ENCODE results near the gene KDM4C.

Gene KDM4C

DNA sequence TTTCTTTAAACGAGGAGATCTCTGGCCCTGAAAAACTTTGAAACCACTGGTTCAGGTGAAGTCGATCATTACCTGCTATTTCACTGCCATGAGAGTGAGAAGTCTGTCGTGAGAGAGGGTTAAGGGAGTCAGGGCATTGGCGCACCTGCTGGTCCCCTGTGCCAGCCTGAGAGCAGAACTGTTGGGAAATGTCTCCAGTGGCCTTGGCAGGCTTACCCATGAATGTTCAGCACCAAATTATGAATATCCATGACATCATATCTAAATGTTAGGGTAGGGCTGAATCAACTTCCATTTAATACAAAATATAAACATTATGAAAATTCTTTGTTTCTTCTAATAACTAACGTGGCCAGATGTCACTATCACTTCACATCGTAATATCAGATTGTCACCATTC is 379.3 kb downstream of the KDM4C start:
- no peak overlapping the region for H2AFZ ChIP-seq (ENCODE audit: low read length)
- H3K4me1 ChIP-seq (ENCODE audit: insufficient read depth, low read length, severe bottlenecking), result no peaks in the 10 kb centered on the region
- H3K27me3 ChIP-seq (ENCODE audit: insufficient read depth, low read length), result no peaks in the 10 kb centered on the region
- TF ChIP-seq EZH2 (IDR thresholded peaks at IDR 0.05; ENCODE audit: borderline replicate concordance, low read length) (no peak), CTCF (IDR thresholded peaks at IDR 0.05; ENCODE audit: low read length) (no peak)
- no peaks in the 10 kb centered on the region for H4K20me1 ChIP-seq (ENCODE audit: insufficient read depth, low read length)
- no peak overlapping the region for H3K27ac ChIP-seq (ENCODE audit: low read depth, low read length, poor library complexity, severe bottlenecking)
- no peak overlapping the region for H3K4me3 ChIP-seq (ENCODE audit: low read depth, low read length, poor library complexity, severe bottlenecking)
- peaks cover 12% of the 10 kb centered on the region; the same call in 1 of the 2 replicates for H3K36me3 ChIP-seq (ENCODE audit: insufficient read depth, low read length)
- no peak overlapping the region for H3K4me2 ChIP-seq (ENCODE audit: low read length)
- H3F3A ChIP-seq (ENCODE audit: insufficient read depth, low read length), result no peaks in the 10 kb centered on the region
- no peaks in the 10 kb centered on the region for H3K9me3 ChIP-seq (ENCODE audit: low read length)
- H3K9me2 ChIP-seq (ENCODE audit: low read depth, low read length), result no peaks in the 10 kb centered on the region
- H3K9ac ChIP-seq (ENCODE audit: low read length), result no peak overlapping the region
- H3K79me2 ChIP-seq (ENCODE audit: insufficient read depth, low read length), result no peaks in the 10 kb centered on the region

GRCh38 chr9:7137571-7137970 is 379.8 kb downstream of the KDM4C start:
- Histone ChIP-seq H3F3A (ENCODE audit: insufficient read depth, low read length) (no peaks in the 10 kb centered on the region), H3K9me3 (ENCODE audit: low read length) (no peaks in the 10 kb centered on the region), H3K79me2 (ENCODE audit: insufficient read depth, low read length) (no peaks in the 10 kb centered on the region), H3K27ac (ENCODE audit: low read depth, low read length, poor library complexity, severe bottlenecking) (no peak overlapping the region), H3K4me1 (ENCODE audit: insufficient read depth, low read length, severe bottlenecking) (no peaks in the 10 kb centered on the region), H3K4me2 (ENCODE audit: low read length) (no peak overlapping the region), H3K27me3 (ENCODE audit: insufficient read depth, low read length) (no peaks in the 10 kb centered on the region), H3K36me3 (ENCODE audit: insufficient read depth, low read length) (peaks cover 12% of the 10 kb centered on the region; the same call in 1 of the 2 replicates), H3K9me2 (ENCODE audit: low read depth, low read length) (no peaks in the 10 kb centered on the region), H4K20me1 (ENCODE audit: insufficient read depth, low read length) (no peaks in the 10 kb centered on the region), H2AFZ (ENCODE audit: low read length) (no peak overlapping the region), H3K4me3 (ENCODE audit: low read depth, low read length, poor library complexity, severe bottlenecking) (no peak overlapping the region), H3K9ac (ENCODE audit: low read length) (no peak overlapping the region)
- TF ChIP-seq EZH2 (IDR thresholded peaks at IDR 0.05; ENCODE audit: borderline replicate concordance, low read length), result no peak
- TF ChIP-seq CTCF (IDR thresholded peaks at IDR 0.05; ENCODE audit: low read length), result no peak

DNA sequence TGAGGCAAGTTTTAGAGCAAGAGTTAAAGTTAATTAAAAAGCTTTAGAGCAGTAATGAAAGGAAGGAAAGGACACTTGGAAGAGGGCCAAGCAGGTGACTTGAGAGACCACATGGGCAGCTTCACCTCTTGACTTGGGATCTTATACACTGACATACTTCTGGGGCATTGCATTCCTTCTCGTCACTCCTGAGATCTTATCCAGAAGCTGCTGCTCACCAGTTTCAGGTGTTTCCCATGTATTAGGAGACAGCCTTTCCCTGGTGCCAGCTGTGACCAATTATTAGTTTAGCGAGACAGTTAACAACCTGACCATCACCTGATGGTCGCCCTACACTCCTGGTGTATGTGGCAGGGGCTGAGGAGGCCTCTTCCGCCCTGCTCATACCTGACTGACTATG is 382.1 kb downstream of the KDM4C start:
- no peaks in the 10 kb centered on the region for H3K9me3 ChIP-seq (ENCODE audit: low read length)
- H4K20me1 ChIP-seq (ENCODE audit: insufficient read depth, low read length), result no peaks in the 10 kb centered on the region
- no peak overlapping the region for H3K9ac ChIP-seq (ENCODE audit: low read length)
- no peak overlapping the region for H3K4me3 ChIP-seq (ENCODE audit: low read depth, low read length, poor library complexity, severe bottlenecking)
- H3F3A ChIP-seq (ENCODE audit: insufficient read depth, low read length), result no peaks in the 10 kb centered on the region
- H3K36me3 ChIP-seq (ENCODE audit: insufficient read depth, low read length), result peaks cover 12% of the 10 kb centered on the region; the same call in 1 of the 2 replicates
- no peaks in the 10 kb centered on the region for H3K27me3 ChIP-seq (ENCODE audit: insufficient read depth, low read length)
- H2AFZ ChIP-seq (ENCODE audit: low read length), result no peak overlapping the region
- H3K9me2 ChIP-seq (ENCODE audit: low read depth, low read length), result no peaks in the 10 kb centered on the region
- TF ChIP-seq CTCF (IDR thresholded peaks at IDR 0.05; ENCODE audit: low read length) (no peak), EZH2 (IDR thresholded peaks at IDR 0.05; ENCODE audit: borderline replicate concordance, low read length) (no peak)
- H3K4me2 ChIP-seq (ENCODE audit: low read length), result no peak overlapping the region
- H3K4me1 ChIP-seq (ENCODE audit: insufficient read depth, low read length, severe bottlenecking), result no peaks in the 10 kb centered on the region
- no peak overlapping the region for H3K27ac ChIP-seq (ENCODE audit: low read depth, low read length, poor library complexity, severe bottlenecking)
- no peaks in the 10 kb centered on the region for H3K79me2 ChIP-seq (ENCODE audit: insufficient read depth, low read length)
